Mesendoderm (in vitro differentiated cells): Measurements from ENCODE around the gene KHNYN.

Experiments used
- DNase-seq: peaks from one replicate; pipeline ENCODE4 v3.0.0; 2013
- H2AK5ac ChIP-seq: 2 replicates; pipeline ENCODE4 v1.6.1; 2013; ENCODE audit warnings: low read length, inconsistent platforms
- H2BK120ac ChIP-seq: 2 replicates; pipeline ENCODE4 v1.6.1; 2013; ENCODE audit warnings: low read depth, mild to moderate bottlenecking, low read length, moderate library complexity, mixed read lengths
- H2BK15ac ChIP-seq: replicated peaks from 2 replicates; pipeline ENCODE4 v1.6.1; 2013; ENCODE audit warnings: low read depth, mild to moderate bottlenecking, moderate library complexity
- H2BK5ac ChIP-seq: 2 replicates; pipeline ENCODE4 v1.6.1; 2013; ENCODE audit warnings: low read length, inconsistent platforms
- H3K18ac ChIP-seq: 2 replicates; pipeline ENCODE4 v1.6.1; 2013; ENCODE audit warnings: mild to moderate bottlenecking, low read length, mixed read lengths
- H3K23ac ChIP-seq: one replicate; pipeline ENCODE4 v1.6.1; 2013; ENCODE audit warnings: low read length
- H3K27ac ChIP-seq: 2 replicates; pipeline ENCODE4 v1.5.1; 2013; ENCODE audit warnings: low read depth, mild to moderate bottlenecking, inconsistent platforms, low read length, moderate library complexity
- H3K27me3 ChIP-seq: 2 replicates; pipeline ENCODE4 v1.6.1; 2013; ENCODE audit warnings: low read length, control low read depth, mild to moderate bottlenecking, inconsistent platforms; ENCODE audit not compliant: insufficient read depth, poor library complexity
- H3K36me3 ChIP-seq: 2 replicates; pipeline ENCODE4 v1.6.1; 2013; ENCODE audit warnings: low read length, inconsistent platforms; ENCODE audit not compliant: control insufficient read depth, insufficient read depth
- H3K4ac ChIP-seq: one replicate; pipeline ENCODE4 v1.6.1; 2013; ENCODE audit warnings: low read depth, mild to moderate bottlenecking, low read length, moderate library complexity
- H3K4me1 ChIP-seq: 2 replicates; pipeline ENCODE4 v1.6.1; 2013; ENCODE audit warnings: low read depth, low read length, inconsistent platforms; ENCODE audit not compliant: control insufficient read depth
- H3K4me2 ChIP-seq: 2 replicates; pipeline ENCODE4 v1.6.1; 2013; ENCODE audit warnings: low read length
- H3K4me3 ChIP-seq: 2 replicates; pipeline ENCODE4 v1.5.1; 2013; ENCODE audit warnings: mild to moderate bottlenecking, low read length
- H3K56ac ChIP-seq: one replicate; pipeline ENCODE4 v1.6.1; 2013; ENCODE audit warnings: low read length
- H3K79me1 ChIP-seq: 2 replicates; pipeline ENCODE4 v1.6.1; 2013; ENCODE audit warnings: low read length, inconsistent platforms
- H3K79me2 ChIP-seq: 2 replicates; pipeline ENCODE4 v1.6.1; 2013; ENCODE audit warnings: mild to moderate bottlenecking, low read length; ENCODE audit not compliant: control insufficient read depth, insufficient read depth
- H3K9ac ChIP-seq: 2 replicates; pipeline ENCODE4 v1.6.1; 2013; ENCODE audit warnings: low read length, inconsistent platforms
- H4K5ac ChIP-seq: one replicate; pipeline ENCODE4 v1.6.1; 2013; ENCODE audit warnings: low read length
- H4K8ac ChIP-seq: one replicate; pipeline ENCODE4 v1.6.1; 2013; ENCODE audit warnings: low read depth, mild to moderate bottlenecking, control low read depth, low read length, moderate library complexity
- WGBS: extraction: QIAGEN DNeasy Blood & Tissue Kit; methylation state at CpG from one replicate; pipeline ENCODE4 v1.1.7; 2013; ENCODE audit warnings: low lambda C conversion rate, missing lambda C conversion rate; ENCODE audit not compliant: insufficient coverage; ENCODE audit errors: extremely low coverage; 5-methylcytosine and 5-hydroxymethylcytosine counted together

The KHNYN gene

GRCh38 chr14:24456980-24457379 lies 27.2 kb downstream of the KHNYN start:
- Histone ChIP-seq H3K36me3 (no peaks in the 10 kb centered on the region), H2BK120ac (no peak overlapping the region), H2AK5ac (no peak overlapping the region), H3K79me1 (no peaks in the 10 kb centered on the region), H3K4me1 (no peaks in the 10 kb centered on the region), H2BK5ac (no peak overlapping the region), H2BK15ac (no peak overlapping the region), H3K79me2 (no peaks in the 10 kb centered on the region), H4K5ac (no peak overlapping the region), H3K23ac (no peak overlapping the region), H3K4me2 (no peak overlapping the region), H4K8ac (no peak overlapping the region), H3K18ac (no peak overlapping the region), H3K56ac (no peak overlapping the region), H3K4ac (no peak overlapping the region), H3K4me3 (no peak overlapping the region), H3K27me3 (no peaks in the 10 kb centered on the region), H3K27ac (no peak overlapping the region), H3K9ac (no peak overlapping the region)
- DNase-seq: no peak

DNA sequence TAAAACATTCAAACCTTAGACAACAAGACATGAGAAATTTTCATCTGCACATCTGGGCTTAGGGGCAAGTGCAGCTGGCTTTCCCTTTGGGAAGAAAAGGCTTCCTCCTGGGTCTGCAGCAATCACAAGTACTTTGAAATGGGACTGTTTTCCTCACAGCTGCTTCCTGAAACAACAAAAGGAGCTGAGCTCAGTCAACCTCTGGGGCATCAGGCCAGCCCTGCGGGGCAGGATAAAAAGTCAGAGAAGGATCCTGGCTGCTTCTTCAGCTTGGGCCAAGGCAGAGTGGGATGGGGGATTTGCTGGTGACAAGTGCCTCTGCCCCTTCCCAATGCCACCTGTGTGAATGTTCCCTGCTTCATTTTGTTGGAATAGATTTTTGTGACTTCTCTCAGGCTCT lies 29.0 kb downstream of the KHNYN start:
- Histone ChIP-seq H3K36me3 (no peaks in the 10 kb centered on the region), H3K79me2 (no peaks in the 10 kb centered on the region), H3K56ac (no peak overlapping the region), H3K4ac (no peak overlapping the region), H3K4me3 (no peak overlapping the region), H3K4me1 (no peaks in the 10 kb centered on the region), H4K8ac (no peak overlapping the region), H3K27me3 (no peaks in the 10 kb centered on the region), H3K27ac (no peak overlapping the region), H2AK5ac (no peak overlapping the region), H3K18ac (no peak overlapping the region), H2BK5ac (no peak overlapping the region), H3K4me2 (no peak overlapping the region), H2BK15ac (no peak overlapping the region), H3K79me1 (no peaks in the 10 kb centered on the region), H2BK120ac (no peak overlapping the region), H4K5ac (no peak overlapping the region), H3K9ac (no peak overlapping the region), H3K23ac (no peak overlapping the region)
- WGBS: no CpG with 5 or more reads among the region's 1 CpG
- DNase-seq: no peak

DNA sequence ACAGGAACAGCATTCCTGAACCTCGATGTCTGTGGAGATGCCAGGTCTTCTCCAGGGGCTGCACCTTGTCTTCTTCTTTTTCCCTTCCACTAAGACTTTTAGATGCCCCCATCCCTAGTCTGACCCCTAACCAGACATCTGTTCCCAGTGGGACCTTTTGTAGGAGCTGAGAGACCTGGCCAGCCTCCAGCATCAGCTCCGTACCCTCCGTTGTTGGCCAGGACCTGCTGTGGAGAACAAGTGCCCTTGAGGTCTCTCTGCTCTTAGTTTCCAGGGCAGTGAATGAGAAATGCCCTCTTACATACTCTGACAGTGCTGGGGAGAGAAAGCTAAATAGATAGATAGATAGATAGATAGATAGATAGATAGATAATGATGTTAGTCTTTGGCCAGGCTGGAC lies 29.6 kb downstream of the KHNYN start:
- Histone ChIP-seq H3K27ac (no peak overlapping the region), H3K27me3 (no peaks in the 10 kb centered on the region), H3K9ac (no peak overlapping the region), H2AK5ac (no peak overlapping the region), H4K8ac (no peak overlapping the region), H3K4ac (no peak overlapping the region), H4K5ac (no peak overlapping the region), H3K4me3 (no peak overlapping the region), H3K4me2 (no peak overlapping the region), H3K79me1 (no peaks in the 10 kb centered on the region), H3K4me1 (no peaks in the 10 kb centered on the region), H2BK15ac (no peak overlapping the region), H2BK120ac (no peak overlapping the region), H3K79me2 (no peaks in the 10 kb centered on the region), H3K36me3 (no peaks in the 10 kb centered on the region), H3K56ac (no peak overlapping the region), H2BK5ac (no peak overlapping the region), H3K23ac (no peak overlapping the region), H3K18ac (no peak overlapping the region)
- DNase-seq: no peak
- WGBS: no CpG with 5 or more reads among the region's 3 CpGs

DNA sequence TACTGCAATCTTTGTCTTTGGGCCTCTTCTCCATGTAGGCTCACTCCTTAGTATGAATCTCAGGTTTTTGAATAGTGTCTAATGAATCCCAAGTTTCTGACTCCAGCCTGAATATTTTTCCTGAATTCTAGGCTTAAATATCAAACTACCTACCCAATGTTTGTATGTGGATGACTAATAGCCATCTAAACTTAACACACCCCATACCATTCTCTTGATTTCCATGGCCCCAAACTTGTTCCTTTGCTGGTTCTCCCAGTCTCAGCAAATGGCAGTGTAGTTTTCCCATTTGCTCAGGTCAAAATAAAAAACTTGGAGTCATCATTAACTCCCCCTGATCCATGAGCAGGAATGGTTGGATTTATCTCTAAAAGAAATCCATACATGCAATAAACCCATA lies 31.6 kb downstream of the KHNYN start:
- H3K27me3 ChIP-seq: no peaks in the 10 kb centered on the region
- no peak overlapping the region for H3K18ac ChIP-seq
- no peak overlapping the region for H2AK5ac ChIP-seq
- no peak overlapping the region for H3K9ac ChIP-seq
- no peak overlapping the region for H3K4ac ChIP-seq
- no peak overlapping the region for H2BK15ac ChIP-seq
- H3K56ac ChIP-seq: no peak overlapping the region
- H3K27ac ChIP-seq: no peak overlapping the region
- no peak overlapping the region for H4K5ac ChIP-seq
- no peak overlapping the region for H2BK5ac ChIP-seq
- no peak for DNase-seq
- H2BK120ac ChIP-seq: no peak overlapping the region
- no peak overlapping the region for H3K23ac ChIP-seq
- no peaks in the 10 kb centered on the region for H3K36me3 ChIP-seq
- no peak overlapping the region for H3K4me3 ChIP-seq
- no peak overlapping the region for H4K8ac ChIP-seq
- no peaks in the 10 kb centered on the region for H3K79me1 ChIP-seq
- H3K4me1 ChIP-seq: no peaks in the 10 kb centered on the region
- no peaks in the 10 kb centered on the region for H3K79me2 ChIP-seq
- no peak overlapping the region for H3K4me2 ChIP-seq

GRCh38 chr14:24463017-24463883 lies 33.5 kb downstream of the KHNYN start:
- Histone ChIP-seq H3K56ac (no peak overlapping the region), H4K8ac (no peak overlapping the region), H3K79me1 (no peaks in the 10 kb centered on the region), H3K36me3 (no peaks in the 10 kb centered on the region), H4K5ac (no peak overlapping the region), H2BK5ac (no peak overlapping the region), H3K4me2 (no peak overlapping the region), H2BK15ac (no peak overlapping the region), H3K23ac (no peak overlapping the region), H3K27me3 (no peaks in the 10 kb centered on the region), H2BK120ac (no peak overlapping the region), H3K9ac (no peak overlapping the region), H3K4me1 (no peaks in the 10 kb centered on the region), H3K79me2 (no peaks in the 10 kb centered on the region), H2AK5ac (no peak overlapping the region), H3K27ac (no peak overlapping the region), H3K4me3 (no peak overlapping the region), H3K18ac (no peak overlapping the region), H3K4ac (no peak overlapping the region)
- WGBS: no CpG with 5 or more reads among the region's 5 CpGs
- DNase-seq: no peak
